ENCODE data around the gene RNF166. TPM values are rescaled to one million over a fixed set of nuclear protein-coding genes. Genes with fewer than 3 reads are reported as not detected.

RNF166 gene
- total RNA-seq, 1 donor from 2014 or later: 19.4 TPM

DNA sequence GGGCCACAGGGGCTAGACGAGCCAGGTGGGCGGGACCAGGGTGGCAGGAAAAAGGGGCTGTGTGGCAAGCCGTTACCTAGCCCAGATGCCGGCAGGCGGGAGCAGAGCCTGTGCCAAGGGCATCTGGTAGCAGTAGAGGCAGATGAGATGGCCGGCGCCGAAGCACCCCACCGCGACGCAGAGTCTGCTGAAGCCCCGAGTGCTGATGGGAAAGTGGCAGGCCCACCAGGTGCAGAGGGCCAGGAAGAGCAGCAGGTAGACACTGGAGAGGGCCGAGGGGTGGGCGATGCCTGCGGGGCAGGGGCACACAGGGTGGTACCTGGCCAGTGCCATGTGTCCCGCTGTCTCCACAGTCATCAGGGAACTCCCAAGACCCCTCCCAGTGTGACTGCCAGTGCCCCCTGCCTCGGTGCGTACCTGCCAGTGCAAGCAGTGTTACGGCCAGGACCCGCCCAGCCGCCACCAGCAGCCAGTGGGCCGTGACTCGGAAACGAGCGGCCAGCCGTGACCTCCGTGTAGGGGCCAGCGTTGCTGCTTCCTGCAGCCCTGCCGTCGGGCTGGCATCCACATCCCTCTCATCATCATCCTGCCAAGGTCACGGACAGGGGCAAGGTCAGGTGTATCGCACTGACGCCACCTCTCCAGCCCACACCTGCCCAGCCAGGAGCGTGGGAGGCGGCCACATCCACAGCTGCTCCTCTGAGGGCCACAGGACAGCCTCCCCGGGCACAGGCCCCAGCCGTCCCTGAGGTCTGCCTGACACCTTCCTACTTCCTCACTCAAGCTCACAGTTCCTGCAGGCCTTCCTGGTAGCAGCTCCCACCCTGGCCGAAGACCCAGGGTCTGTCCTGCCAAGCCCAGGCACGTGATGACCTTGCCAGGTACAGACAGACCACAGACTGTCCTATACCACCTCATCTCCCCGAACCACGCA is 32.2 kb upstream of the RNF166 start:
- Mint-ChIP-seq H3K9me3 (ENCODE audit: low read depth) (no peaks in the 10 kb centered on the region), H3K27me3 (peaks cover 3% of the 10 kb centered on the region), H3K36me3 (ENCODE audit: insufficient read depth) (no peaks in the 10 kb centered on the region), H3K27ac (no peak overlapping the region), H3K4me1 (ENCODE audit: low read depth) (no peaks in the 10 kb centered on the region), H3K4me3 (ENCODE audit: low read depth) (no peak overlapping the region)
- TF ChIP-seq, protein P1, sequence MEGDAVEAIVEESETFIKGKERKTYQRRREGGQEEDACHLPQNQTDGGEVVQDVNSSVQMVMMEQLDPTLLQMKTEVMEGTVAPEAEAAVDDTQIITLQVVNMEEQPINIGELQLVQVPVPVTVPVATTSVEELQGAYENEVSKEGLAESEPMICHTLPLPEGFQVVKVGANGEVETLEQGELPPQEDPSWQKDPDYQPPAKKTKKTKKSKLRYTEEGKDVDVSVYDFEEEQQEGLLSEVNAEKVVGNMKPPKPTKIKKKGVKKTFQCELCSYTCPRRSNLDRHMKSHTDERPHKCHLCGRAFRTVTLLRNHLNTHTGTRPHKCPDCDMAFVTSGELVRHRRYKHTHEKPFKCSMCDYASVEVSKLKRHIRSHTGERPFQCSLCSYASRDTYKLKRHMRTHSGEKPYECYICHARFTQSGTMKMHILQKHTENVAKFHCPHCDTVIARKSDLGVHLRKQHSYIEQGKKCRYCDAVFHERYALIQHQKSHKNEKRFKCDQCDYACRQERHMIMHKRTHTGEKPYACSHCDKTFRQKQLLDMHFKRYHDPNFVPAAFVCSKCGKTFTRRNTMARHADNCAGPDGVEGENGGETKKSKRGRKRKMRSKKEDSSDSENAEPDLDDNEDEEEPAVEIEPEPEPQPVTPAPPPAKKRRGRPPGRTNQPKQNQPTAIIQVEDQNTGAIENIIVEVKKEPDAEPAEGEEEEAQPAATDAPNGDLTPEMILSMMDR (IDR thresholded peaks at IDR 0.05; ENCODE audit: unreplicated experiment): no peak
- DNase-seq (ENCODE audit: low spot score, unreplicated experiment): no peak

DNA sequence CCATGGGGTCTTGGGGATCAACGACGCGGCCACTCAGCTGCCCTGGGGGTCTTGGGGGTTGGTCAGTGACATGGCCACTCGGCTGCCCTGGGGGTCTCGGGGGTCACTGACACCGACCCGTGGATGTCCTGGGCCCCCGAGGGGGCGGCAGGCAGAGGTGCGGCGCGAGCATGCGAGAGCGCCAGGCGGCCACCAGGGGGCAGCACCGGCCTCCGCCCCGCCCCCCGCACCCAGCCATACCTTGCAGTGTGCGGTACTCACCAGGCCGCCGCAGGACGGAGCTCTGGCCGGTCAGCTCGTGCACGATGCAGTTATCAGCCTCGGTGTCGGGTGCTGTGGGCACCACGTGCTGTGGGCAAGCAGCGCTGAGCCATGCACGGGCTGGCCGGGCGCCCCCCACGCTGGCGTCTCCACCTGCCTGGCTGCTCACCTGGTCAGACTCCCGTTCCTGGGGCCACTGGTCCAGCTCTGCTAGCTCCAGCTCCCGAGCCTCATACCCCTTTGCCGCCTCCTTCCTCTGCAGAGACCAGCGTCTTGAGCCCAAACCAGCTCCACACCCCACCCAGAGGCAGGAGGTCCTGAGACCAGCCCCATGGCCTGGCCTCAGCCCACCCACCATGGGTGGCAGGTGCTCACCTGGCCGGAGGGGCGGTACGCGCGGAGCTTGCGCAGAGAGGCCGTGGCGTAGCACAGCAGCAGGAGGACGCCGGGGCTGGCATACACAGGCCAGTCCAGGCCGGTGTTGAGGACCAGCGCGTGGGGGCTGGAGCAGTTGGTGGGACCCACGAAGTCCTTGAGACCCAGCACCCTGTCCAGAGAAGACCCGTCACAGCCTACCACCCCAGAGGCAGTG is 31.3 kb upstream of the RNF166 start:
- Mint-ChIP-seq H3K27me3 (peaks cover 3% of the 10 kb centered on the region), H3K9me3 (ENCODE audit: low read depth) (no peaks in the 10 kb centered on the region), H3K27ac (no peak overlapping the region), H3K4me1 (ENCODE audit: low read depth) (no peaks in the 10 kb centered on the region), H3K4me3 (ENCODE audit: low read depth) (no peak overlapping the region), H3K36me3 (ENCODE audit: insufficient read depth) (no peaks in the 10 kb centered on the region)
- DNase-seq (ENCODE audit: low spot score, unreplicated experiment): peak; percentile 70
- TF ChIP-seq, protein P1 (IDR thresholded peaks at IDR 0.05; ENCODE audit: unreplicated experiment): peak; percentile 100

GRCh38 chr16:88736496-88736895 is 30.3 kb upstream of the RNF166 start:
- TF ChIP-seq, protein P1 (IDR thresholded peaks at IDR 0.05; ENCODE audit: unreplicated experiment): no peak
- H3K4me1 Mint-ChIP-seq (ENCODE audit: low read depth): no peaks in the 10 kb centered on the region
- DNase-seq (ENCODE audit: low spot score, unreplicated experiment): no peak
- no peaks in the 10 kb centered on the region for H3K9me3 Mint-ChIP-seq (ENCODE audit: low read depth)
- no peak overlapping the region for H3K4me3 Mint-ChIP-seq (ENCODE audit: low read depth)
- no peaks in the 10 kb centered on the region for H3K36me3 Mint-ChIP-seq (ENCODE audit: insufficient read depth)
- peaks cover 3% of the 10 kb centered on the region for H3K27me3 Mint-ChIP-seq
- H3K27ac Mint-ChIP-seq: no peak overlapping the region

- Mint-ChIP-seq H3K4me1 (ENCODE audit: low read depth) (no peaks in the 10 kb centered on the region), H3K27ac (no peak overlapping the region), H3K4me3 (ENCODE audit: low read depth) (no peak overlapping the region), H3K9me3 (ENCODE audit: low read depth) (no peaks in the 10 kb centered on the region), H3K36me3 (ENCODE audit: insufficient read depth) (no peaks in the 10 kb centered on the region), H3K27me3 (peaks cover 3% of the 10 kb centered on the region)
- TF ChIP-seq, protein P1 (IDR thresholded peaks at IDR 0.05; ENCODE audit: unreplicated experiment): no peak
- DNase-seq (ENCODE audit: low spot score, unreplicated experiment): no peak
Observed at GRCh38 chr16:88736088-88736487, 29.9 kb upstream of the RNF166 start.

- TF ChIP-seq, protein P1 (IDR thresholded peaks at IDR 0.05; ENCODE audit: unreplicated experiment): no peak
- H3K4me3 Mint-ChIP-seq (ENCODE audit: low read depth): no peak overlapping the region
- peaks cover 3% of the 10 kb centered on the region for H3K27me3 Mint-ChIP-seq
- no peak overlapping the region for H3K27ac Mint-ChIP-seq
- no peaks in the 10 kb centered on the region for H3K9me3 Mint-ChIP-seq (ENCODE audit: low read depth)
- no peaks in the 10 kb centered on the region for H3K36me3 Mint-ChIP-seq (ENCODE audit: insufficient read depth)
- no peaks in the 10 kb centered on the region for H3K4me1 Mint-ChIP-seq (ENCODE audit: low read depth)
- DNase-seq (ENCODE audit: low spot score, unreplicated experiment): no peak
Observed at GRCh38 chr16:88735616-88736015, 29.4 kb upstream of the RNF166 start.
